GM21390 (cell line): ENCODE data around the gene KCTD8.
"Not testable (repeated sequence)": the region's sequence is repeated elsewhere in the genome, so short reads cannot be mapped to it uniquely, and the experiment has no call there.

ENCODE experiments used
- ATAC-seq: cut with Tn5 transposase; IDR thresholded peaks from one replicate; pipeline ENCODE4 v1.9.1; 2021; ENCODE audit not compliant: unreplicated experiment

The KCTD8 gene

GRCh38 chr4:44342800-44343199, 105.8 kb downstream of the KCTD8 start:
- ATAC-seq = no peak

DNA sequence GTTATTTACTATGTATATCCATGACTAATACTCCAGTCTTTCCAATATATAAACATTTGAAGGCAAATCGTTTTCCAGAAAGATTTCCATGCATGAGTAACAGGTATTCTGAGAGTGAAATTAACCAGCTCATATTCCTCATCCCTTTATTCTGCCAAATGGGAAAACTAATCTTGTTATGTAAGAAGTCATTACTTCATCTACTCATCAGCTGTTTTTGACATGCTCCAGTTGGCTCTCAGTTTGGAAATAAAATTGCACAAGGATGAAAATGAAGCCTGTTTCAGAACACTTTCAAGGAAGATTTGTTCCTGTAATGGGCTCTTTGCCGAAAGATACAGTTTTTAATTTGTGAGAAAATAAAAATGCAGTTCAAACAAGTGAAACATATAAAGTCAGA, 121.9 kb downstream of the KCTD8 start:
- no peak for ATAC-seq

DNA sequence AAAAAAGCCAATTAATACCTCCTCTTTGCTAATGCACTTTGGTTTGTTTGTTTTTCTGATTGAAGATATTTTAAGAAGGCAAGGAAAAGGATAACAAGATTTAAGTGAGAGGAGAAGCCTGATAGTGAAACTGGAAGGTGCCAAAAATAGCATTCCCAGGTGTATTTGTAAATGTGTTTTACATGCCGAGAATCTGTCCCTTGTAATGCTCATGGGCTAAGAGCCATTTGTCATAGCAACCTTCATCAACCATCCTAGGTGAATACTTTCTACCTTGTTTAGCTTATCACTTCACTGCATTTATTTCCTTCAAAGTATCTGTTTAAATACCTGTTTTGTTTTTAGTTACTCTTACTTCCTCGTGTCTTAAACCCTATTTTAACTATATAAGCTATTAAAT, 127.8 kb downstream of the KCTD8 start:
- no peak for ATAC-seq

- ATAC-seq = no peak
Measured at GRCh38 chr4:44319129-44319528, 129.5 kb downstream of the KCTD8 start.

DNA sequence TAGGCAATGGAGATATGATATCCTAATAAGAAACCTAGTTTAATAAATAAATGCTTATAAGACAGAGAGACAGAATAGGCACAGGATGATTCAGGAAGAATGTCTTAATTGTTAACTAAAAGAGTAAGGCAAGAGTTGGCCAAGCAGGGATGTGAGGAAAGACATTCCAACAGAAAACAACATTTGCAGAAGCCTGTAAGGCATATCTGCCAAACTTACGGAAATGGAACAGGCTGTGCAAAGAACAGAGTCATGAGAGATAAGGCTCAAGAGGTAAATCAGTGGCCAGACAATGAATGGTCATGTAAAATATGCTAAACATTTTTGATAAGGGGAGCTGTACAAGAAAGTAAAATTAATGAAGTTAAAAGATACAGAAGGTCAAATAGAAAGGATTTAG, 134.9 kb downstream of the KCTD8 start:
- ATAC-seq = no peak

DNA sequence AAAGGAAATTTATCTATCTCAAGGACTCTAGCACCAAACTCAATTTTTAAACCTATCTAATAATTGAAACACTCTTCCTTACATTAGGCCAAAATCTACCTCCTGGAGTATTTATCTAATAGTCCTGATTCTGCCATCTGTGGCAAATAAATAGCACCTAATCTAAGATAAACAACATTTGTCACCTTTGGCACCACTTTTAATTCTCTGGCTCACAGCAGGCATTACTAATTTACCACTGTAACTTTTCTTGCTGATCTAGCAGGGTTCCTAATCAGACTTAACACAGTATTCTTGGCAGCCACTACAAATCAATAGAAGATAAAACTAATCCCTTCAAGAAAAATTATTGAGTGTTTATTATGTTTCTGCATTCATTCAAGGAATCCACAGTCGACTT, 161.1 kb downstream of the KCTD8 start:
- ATAC-seq = no peak

DNA sequence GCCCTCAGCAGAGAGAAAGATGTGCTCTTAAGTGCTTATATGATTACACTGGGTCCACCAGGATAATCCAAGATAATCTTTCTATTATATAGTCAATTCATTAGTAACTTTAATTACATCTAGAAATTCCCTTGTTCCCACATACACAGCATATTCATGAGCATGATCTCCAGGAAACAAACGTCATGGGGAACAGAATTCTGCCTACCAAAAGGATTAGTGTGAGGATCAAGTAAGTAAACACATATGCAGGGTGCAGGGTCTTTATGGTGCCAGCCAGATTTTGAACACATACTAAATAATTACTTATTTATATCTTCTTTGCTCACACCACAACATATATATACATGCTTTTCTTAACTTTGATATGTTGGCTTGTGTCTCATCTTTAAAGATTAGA, 169.1 kb downstream of the KCTD8 start:
- ATAC-seq = no peak

- no peak for ATAC-seq
Measured at GRCh38 chr4:44279066-44279465, 169.5 kb downstream of the KCTD8 start.

- no peak for ATAC-seq
Measured at GRCh38 chr4:44257461-44257860, 191.1 kb downstream of the KCTD8 start.

DNA sequence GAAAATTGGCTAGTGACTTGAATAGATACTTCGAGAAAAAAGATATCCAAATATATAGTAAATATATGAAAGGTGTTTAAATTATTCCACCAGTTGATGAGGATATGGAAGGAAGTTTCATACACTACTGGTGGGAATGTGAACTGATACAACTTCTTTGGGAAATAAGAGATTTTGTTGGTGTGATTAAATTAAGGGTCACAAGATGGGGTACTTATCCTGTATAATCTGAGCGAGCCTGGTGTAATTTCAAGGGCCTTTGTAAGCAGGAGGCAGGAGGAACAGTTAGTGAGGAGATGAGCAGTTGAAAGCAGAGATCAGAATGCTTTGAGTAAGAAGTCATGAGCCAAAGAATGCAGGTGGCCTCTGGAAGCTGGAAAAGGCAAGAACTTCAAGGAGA, 192.2 kb downstream of the KCTD8 start:
- ATAC-seq = no peak

- no peak for ATAC-seq
Measured at GRCh38 chr4:44237643-44238042, 211.0 kb downstream of the KCTD8 start.

- ATAC-seq = no peak
Measured at GRCh38 chr4:44235897-44236296, 212.7 kb downstream of the KCTD8 start.

DNA sequence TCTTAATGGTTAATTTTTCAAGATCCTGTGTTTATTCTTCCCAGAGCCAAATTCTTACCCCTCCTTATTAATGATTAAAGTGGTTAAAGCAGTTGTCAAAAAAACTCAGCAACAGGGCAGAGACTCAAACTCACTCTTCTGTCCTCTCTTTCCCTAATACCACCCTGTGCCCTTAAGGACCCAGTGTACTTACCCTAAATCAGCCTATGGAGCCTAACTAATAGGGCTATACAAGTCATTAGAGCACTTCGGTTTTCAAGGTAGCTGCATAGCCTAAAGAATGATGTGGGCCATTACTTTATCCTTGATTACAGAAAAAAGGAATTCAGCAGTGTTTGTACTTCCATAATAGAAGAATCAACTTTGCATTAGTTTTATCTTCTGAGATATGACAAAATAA, 216.3 kb downstream of the KCTD8 start:
- ATAC-seq = no peak

- ATAC-seq = no peak
Measured at GRCh38 chr4:44231006-44231405, 217.6 kb downstream of the KCTD8 start.

- ATAC-seq = no peak
Measured at GRCh38 chr4:44228326-44228725, 220.3 kb downstream of the KCTD8 start.

DNA sequence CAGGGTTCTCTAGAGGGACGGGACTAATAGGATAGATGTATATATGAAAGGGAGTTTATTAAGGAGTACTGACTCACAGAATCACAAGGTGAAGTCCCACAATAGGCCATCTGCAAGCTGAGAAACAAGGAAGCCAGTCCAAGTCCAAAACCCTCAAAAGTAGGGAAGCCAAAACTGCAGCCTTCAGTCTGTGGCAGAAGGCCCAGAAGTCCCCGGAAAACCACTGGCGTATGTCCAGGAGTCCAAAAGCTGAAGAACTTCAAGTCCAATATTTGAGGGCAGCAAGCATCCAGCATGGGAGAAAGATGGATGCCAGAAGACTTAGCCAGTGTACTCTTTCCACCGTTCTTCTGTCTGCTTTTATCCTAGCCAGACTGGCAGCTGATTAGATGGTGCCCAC, 227.2 kb downstream of the KCTD8 start:
- ATAC-seq = no peak

DNA sequence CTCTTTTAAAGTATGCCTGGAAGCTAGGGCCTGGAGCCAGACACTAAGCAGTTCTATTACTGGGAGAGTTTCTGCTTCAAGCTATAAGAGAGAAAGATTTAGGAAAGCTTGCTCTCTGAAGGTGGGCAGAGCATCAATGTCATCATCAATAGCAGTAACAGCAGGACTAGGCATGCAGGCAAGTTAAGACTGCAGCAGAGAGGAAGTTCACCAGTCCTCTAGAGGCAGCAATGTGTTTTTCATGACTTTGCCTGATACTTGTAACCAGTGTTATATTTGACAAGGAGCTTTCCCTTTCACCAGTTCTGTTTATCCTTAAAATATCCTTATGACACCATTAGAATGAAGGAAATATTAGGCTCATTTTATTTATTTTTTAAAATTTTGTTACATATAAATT, 237.9 kb downstream of the KCTD8 start:
- ATAC-seq = no peak

DNA sequence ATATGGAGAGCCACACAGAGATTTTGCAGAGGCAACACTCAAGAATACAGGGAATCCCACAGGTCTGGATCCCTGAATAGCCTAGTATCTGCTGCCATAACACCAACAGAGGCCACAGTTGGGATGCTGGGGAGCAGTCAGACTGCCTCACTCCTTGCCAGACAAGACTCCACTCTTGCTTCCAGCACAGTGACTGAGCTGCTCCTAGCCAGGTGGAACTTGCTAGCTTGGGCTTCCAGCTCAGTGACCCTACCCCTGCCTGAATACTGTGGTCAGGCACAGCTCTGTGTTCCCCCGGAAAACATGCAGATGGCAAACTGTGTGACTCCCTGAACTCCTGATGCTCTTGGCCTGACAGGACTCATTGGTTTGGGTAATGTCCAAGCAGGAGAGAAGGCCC, 251.8 kb downstream of the KCTD8 start:
- ATAC-seq = no peak

DNA sequence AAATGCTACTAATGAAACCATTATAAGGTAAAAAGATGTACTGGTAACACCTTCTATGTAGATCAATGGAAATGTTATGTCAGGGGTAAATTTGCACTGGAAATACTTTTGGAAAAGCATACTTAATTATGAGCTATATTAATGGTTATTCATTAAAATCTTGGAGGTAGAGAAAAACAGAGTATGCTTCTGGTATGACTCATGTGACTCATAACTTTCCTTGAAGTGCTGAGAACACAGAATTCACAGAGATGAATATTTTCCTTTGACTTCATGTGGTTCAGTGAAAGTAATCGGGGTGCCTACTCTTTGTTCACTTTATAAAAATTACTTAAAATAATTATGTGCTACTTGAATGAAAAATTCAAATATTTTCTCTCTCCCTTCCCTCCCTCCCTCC, 254.2 kb downstream of the KCTD8 start:
- no peak for ATAC-seq

- ATAC-seq = no peak
Measured at GRCh38 chr4:44186850-44187246, 261.8 kb downstream of the KCTD8 start.

DNA sequence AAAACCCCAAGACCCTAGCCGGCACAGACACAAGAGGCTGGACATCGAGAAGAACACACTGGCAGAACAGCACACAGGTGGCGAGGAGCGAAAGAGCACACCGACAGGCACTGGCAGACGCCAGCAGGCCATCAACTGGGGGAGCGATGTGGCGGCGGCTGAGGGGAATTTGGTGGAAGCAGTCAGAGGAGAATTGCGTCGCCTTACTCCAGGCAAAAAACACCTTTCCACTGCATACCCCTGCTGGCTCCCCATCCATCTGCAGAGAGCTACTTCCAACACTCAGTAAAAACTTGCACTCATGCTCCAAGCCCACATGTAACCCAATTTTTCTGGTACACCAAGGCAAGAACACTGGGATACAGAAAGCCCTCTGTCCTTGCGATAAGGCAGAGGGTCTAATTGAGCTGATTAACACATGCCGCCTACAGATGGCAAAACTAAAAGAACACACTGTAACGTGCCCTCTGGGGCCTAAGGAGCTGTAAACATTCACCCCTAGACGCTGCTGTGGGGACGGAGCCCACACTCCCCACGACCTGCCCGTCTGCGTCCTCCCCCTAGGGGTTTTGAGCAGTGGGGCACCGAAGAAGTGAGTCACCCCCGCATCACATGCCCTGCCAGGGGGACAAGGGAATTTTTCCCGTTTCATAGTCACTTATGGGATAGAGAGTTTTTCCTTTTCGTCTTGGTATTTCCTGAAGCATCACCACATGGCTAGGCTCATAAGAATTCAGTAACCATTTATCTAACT, 262.3 kb downstream of the KCTD8 start:
- no peak for ATAC-seq

- ATAC-seq = not testable (repeated sequence)
Measured at GRCh38 chr4:44181491-44182349, 266.9 kb downstream of the KCTD8 start.
